GM23248 (cell line): ENCODE results near the gene BRD1. TPM values are rescaled to one million over a fixed set of nuclear protein-coding genes. Genes with fewer than 3 reads are reported as not detected.

ENCODE experiments used
- DNase-seq: peaks from one replicate; pipeline ENCODE4 v3.0.0-alpha.2; 2015
- H2AFZ ChIP-seq: fragments of 200-600 bp; sonication (generic); 2 replicates; pipeline ENCODE4 v1.6.1; 2016; ENCODE audit warnings: antibody characterized with exemption
- H3F3A ChIP-seq: fragments of 200-600 bp; sonication (generic); 2 replicates; pipeline ENCODE4 v1.6.1; 2016; ENCODE audit warnings: mild to moderate bottlenecking, antibody characterized with exemption, mixed run types; ENCODE audit not compliant: insufficient read depth
- H3K27ac ChIP-seq: fragments of 200-600 bp; sonication (generic); 2 replicates; pipeline ENCODE4 v1.5.1; 2016; ENCODE audit warnings: mild to moderate bottlenecking
- H3K27me3 ChIP-seq: fragments of 200-600 bp; sonication (generic); replicated peaks from 2 replicates; pipeline ENCODE4 v1.6.1; 2016; ENCODE audit warnings: mild to moderate bottlenecking; ENCODE audit not compliant: insufficient read depth
- H3K36me3 ChIP-seq: fragments of 200-600 bp; sonication (generic); 2 replicates; pipeline ENCODE4 v1.6.1; 2016; ENCODE audit warnings: low read depth, mild to moderate bottlenecking
- H3K4me1 ChIP-seq: fragments of 200-600 bp; sonication (generic); 2 replicates; pipeline ENCODE4 v1.6.1; 2016; ENCODE audit warnings: mild to moderate bottlenecking; ENCODE audit not compliant: insufficient read depth
- H3K4me2 ChIP-seq: fragments of 200-600 bp; sonication (generic); one replicate; pipeline ENCODE4 v1.6.1; 2016; ENCODE audit warnings: mild to moderate bottlenecking; ENCODE audit not compliant: unreplicated experiment
- H3K4me3 ChIP-seq: fragments of 200-600 bp; sonication (generic); 2 replicates; pipeline ENCODE4 v1.5.1; 2016; ENCODE audit warnings: mild to moderate bottlenecking
- H3K79me2 ChIP-seq: fragments of 200-600 bp; sonication (generic); 2 replicates; pipeline ENCODE4 v1.6.1; 2016; ENCODE audit warnings: mild to moderate bottlenecking; ENCODE audit not compliant: insufficient read depth
- H3K9ac ChIP-seq: fragments of 200-600 bp; sonication (generic); 2 replicates; pipeline ENCODE4 v1.6.1; 2016; ENCODE audit warnings: mild to moderate bottlenecking
- H3K9me2 ChIP-seq: fragments of 200-600 bp; sonication (generic); 2 replicates; pipeline ENCODE4 v1.6.1; 2016; ENCODE audit warnings: mixed run types, mild to moderate bottlenecking, moderate library complexity; ENCODE audit not compliant: insufficient read depth
- H3K9me3 ChIP-seq: fragments of 200-600 bp; sonication (generic); one replicate; pipeline ENCODE4 v1.6.1; 2017; ENCODE audit warnings: low read depth
- H4K20me1 ChIP-seq: fragments of 200-600 bp; sonication (generic); 2 replicates; pipeline ENCODE4 v1.6.0; 2016; ENCODE audit not compliant: insufficient read depth
- EZH2 ChIP-seq: fragments of 200-600 bp; sonication (generic); IDR thresholded peaks from 2 replicates; pipeline ENCODE4 v1.6.1; 2018; ENCODE audit warnings: antibody characterized with exemption, mild to moderate bottlenecking; ENCODE audit not compliant: insufficient read depth, poor library complexity, severe bottlenecking
- EZH2phosphoT487 ChIP-seq: fragments of 200-600 bp; sonication (generic); IDR thresholded peaks from 2 replicates; pipeline ENCODE4 v1.6.1; 2018; ENCODE audit warnings: antibody characterized with exemption, moderate library complexity, mild to moderate bottlenecking, low read depth; ENCODE audit not compliant: insufficient read depth
- WGBS, 2 experiments: methylation state at CpG; one replicate each; pipeline ENCODE4 v1.1.6; 2015 to 2017; ENCODE audit warnings: low lambda C conversion rate in 2 of 2, low coverage in 1 of 2; ENCODE audit errors: missing lambda C conversion rate in 2 of 2; 5-methylcytosine and 5-hydroxymethylcytosine counted together
- in situ Hi-C: fragments of 300-500 bp; cut with MboI; formaldehyde crosslinking; loops from 2 replicates; pipeline ENCODE4 v1.15.0; 2020
- polyA plus RNA-seq: library from polyadenylated mRNA; unstranded; fragments of >200 nt; fragmentation: Nextera tagmentation; extraction: Ambion mirVana; gene quantifications from 2 replicates; pipeline ENCODE4 v1.2.1, GENCODE V29; 2016
- total RNA-seq: library from RNA; depleted of rRNA; stranded (reverse); fragments of >200 nt; shearing (Covaris generic); gene quantifications from 2 replicates; pipeline ENCODE4 v1.2.3, GENCODE V29; 2014

BRD1 gene
- total and polyA plus RNA-seq, 2 experiments from 2014 or later = 4.5 to 23.1 TPM

GRCh38 chr22:49797706-49798105 lies 30.0 kb downstream of the BRD1 start:
- Histone ChIP-seq H3K27ac (no peak overlapping the region), H3K4me3 (no peak overlapping the region), H3K4me2 (no peak overlapping the region), H3K36me3 (peaks cover 46% of the 10 kb centered on the region), H3K79me2 (peaks cover 98% of the 10 kb centered on the region), H3K27me3 (no peaks in the 10 kb centered on the region), H3F3A (0 out of 2 replicates have a peak, but pooled peaks cover 4% of the 10 kb centered on the region), H4K20me1 (no peaks in the 10 kb centered on the region), H3K4me1 (no peaks in the 10 kb centered on the region), H2AFZ (no peak overlapping the region), H3K9me2 (no peaks in the 10 kb centered on the region), H3K9ac (no peak overlapping the region), H3K9me3 (no peaks in the 10 kb centered on the region)
- TF ChIP-seq EZH2phosphoT487 = no peak
- no peak for TF ChIP-seq EZH2
- no peak for DNase-seq
- in situ Hi-C loops = no loop called here
- WGBS, 2 experiments = 98% methylated on average over 22 of the region's 22 CpGs

GRCh38 chr22:49796596-49797270 lies 30.9 kb downstream of the BRD1 start:
- no peak overlapping the region for H2AFZ ChIP-seq
- peaks cover 3% of the 10 kb centered on the region; the same call in 1 of the 2 replicates for H4K20me1 ChIP-seq
- no peaks in the 10 kb centered on the region for H3K9me2 ChIP-seq
- H3K4me2 ChIP-seq = no peak overlapping the region
- H3F3A ChIP-seq = 0 out of 2 replicates have a peak, but pooled peaks cover 4% of the 10 kb centered on the region
- in situ Hi-C loops = no loop called here
- peaks cover 100% of the 10 kb centered on the region for H3K79me2 ChIP-seq
- no peak overlapping the region for H3K27ac ChIP-seq
- peaks cover 1% of the 10 kb centered on the region; the same call in 1 of the 2 replicates for H3K4me1 ChIP-seq
- H3K9me3 ChIP-seq = no peaks in the 10 kb centered on the region
- no peak overlapping the region for H3K4me3 ChIP-seq
- DNase-seq = no peak
- no peak overlapping the region for H3K9ac ChIP-seq
- H3K36me3 ChIP-seq = peaks cover 56% of the 10 kb centered on the region
- TF ChIP-seq EZH2 (no peak), EZH2phosphoT487 (no peak)
- no peaks in the 10 kb centered on the region for H3K27me3 ChIP-seq
- WGBS, 2 experiments = 94 to 95% methylated on average over 25 of the region's 25 CpGs

- peaks cover 13% of the 10 kb centered on the region for H3K4me1 ChIP-seq
- peaks cover 100% of the 10 kb centered on the region for H3K79me2 ChIP-seq
- H3K27me3 ChIP-seq = no peaks in the 10 kb centered on the region
- WGBS, 2 experiments = 94 to 96% methylated on average over 11 of the region's 11 CpGs
- H3K27ac ChIP-seq = no peak overlapping the region
- H3K36me3 ChIP-seq = peaks cover 62% of the 10 kb centered on the region
- in situ Hi-C loops = no loop called here
- no peak overlapping the region for H2AFZ ChIP-seq
- TF ChIP-seq EZH2 = no peak
- TF ChIP-seq EZH2phosphoT487 = no peak
- no peaks in the 10 kb centered on the region for H3K9me3 ChIP-seq
- no peak overlapping the region for H3K4me3 ChIP-seq
- H3K9me2 ChIP-seq = no peaks in the 10 kb centered on the region
- no peak for DNase-seq
- peaks cover 3% of the 10 kb centered on the region; the same call in 1 of the 2 replicates for H4K20me1 ChIP-seq
- no peak overlapping the region for H3K9ac ChIP-seq
- no peak overlapping the region for H3K4me2 ChIP-seq
- H3F3A ChIP-seq = peaks cover 8% of the 10 kb centered on the region
These were observed 32.2 kb downstream of the BRD1 start for GRCh38 chr22:49795521-49795920.

- Histone ChIP-seq H3K27ac (no peak overlapping the region), H3K4me3 (no peak overlapping the region), H3F3A (peaks cover 12% of the 10 kb centered on the region), H3K9me2 (no peaks in the 10 kb centered on the region), H3K9me3 (no peaks in the 10 kb centered on the region), H2AFZ (no peak overlapping the region), H3K27me3 (no peaks in the 10 kb centered on the region), H4K20me1 (peaks cover 3% of the 10 kb centered on the region; the same call in 1 of the 2 replicates), H3K4me1 (peaks cover 30% of the 10 kb centered on the region), H3K9ac (no peak overlapping the region), H3K79me2 (peaks cover 100% of the 10 kb centered on the region), H3K4me2 (no peak overlapping the region), H3K36me3 (peaks cover 65% of the 10 kb centered on the region)
- in situ Hi-C loops = no loop called here
- no peak for DNase-seq
- TF ChIP-seq EZH2 (no peak), EZH2phosphoT487 (no peak)
- 93 to 94% methylated on average over 21 to 23 of the region's 23 CpGs for WGBS, 2 experiments
These were observed 33.8 kb downstream of the BRD1 start for GRCh38 chr22:49793871-49794270.
